Measurements from ENCODE around the gene LCN2. TPM values are rescaled to one million over a fixed set of nuclear protein-coding genes. Genes with fewer than 3 reads are reported as not detected.
A peak's percentile ranks its signal among the peaks of the same experiment; 100 is the strongest.

Gene LCN2
- total RNA-seq, 1 donor from 2014 or later: not detected

DNA sequence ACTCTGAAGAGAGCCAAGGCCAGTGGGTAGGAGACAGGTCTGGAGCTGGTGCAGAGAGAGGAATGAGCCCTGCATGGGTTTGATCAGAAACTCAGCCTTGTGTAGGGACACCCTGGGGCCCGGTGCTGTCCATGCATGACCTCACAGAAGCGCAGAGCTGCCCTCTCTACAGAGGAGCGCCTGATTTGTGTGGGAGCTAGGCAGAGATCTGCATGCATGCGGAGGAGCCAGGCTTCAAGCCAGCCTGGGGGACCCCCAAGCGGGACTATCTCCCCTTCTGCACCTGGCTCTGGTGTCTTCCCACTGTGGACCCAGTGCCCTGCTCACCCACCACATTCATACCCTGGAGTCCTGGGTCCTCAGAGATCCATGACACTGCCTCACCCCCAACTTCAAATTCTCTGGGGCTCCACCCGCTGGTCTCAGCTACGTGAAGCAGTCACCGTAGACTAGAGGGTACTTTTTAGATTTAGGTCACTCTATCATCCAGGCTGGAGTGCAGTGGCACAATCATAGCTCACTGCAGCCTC, 2.6 kb upstream of the LCN2 start:
- Histone ChIP-seq H3K4me1 (peaks cover 41% of the 10 kb centered on the region), H3K27me3 (ENCODE audit: low read depth) (no peaks in the 10 kb centered on the region), H3K9me3 (replicated peaks) (no peaks in the 10 kb centered on the region), H3K27ac (replicated peaks) (no peak overlapping the region), H3K36me3 (no peaks in the 10 kb centered on the region), H3K4me3 (no peak overlapping the region)
- intact Hi-C loops (cut with micrococcal nuclease): no loop called here
- TF ChIP-seq, protein P1, sequence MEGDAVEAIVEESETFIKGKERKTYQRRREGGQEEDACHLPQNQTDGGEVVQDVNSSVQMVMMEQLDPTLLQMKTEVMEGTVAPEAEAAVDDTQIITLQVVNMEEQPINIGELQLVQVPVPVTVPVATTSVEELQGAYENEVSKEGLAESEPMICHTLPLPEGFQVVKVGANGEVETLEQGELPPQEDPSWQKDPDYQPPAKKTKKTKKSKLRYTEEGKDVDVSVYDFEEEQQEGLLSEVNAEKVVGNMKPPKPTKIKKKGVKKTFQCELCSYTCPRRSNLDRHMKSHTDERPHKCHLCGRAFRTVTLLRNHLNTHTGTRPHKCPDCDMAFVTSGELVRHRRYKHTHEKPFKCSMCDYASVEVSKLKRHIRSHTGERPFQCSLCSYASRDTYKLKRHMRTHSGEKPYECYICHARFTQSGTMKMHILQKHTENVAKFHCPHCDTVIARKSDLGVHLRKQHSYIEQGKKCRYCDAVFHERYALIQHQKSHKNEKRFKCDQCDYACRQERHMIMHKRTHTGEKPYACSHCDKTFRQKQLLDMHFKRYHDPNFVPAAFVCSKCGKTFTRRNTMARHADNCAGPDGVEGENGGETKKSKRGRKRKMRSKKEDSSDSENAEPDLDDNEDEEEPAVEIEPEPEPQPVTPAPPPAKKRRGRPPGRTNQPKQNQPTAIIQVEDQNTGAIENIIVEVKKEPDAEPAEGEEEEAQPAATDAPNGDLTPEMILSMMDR (IDR thresholded peaks at IDR 0.05; ENCODE audit: borderline replicate concordance): no peak
- DNase-seq: no peak

DNA sequence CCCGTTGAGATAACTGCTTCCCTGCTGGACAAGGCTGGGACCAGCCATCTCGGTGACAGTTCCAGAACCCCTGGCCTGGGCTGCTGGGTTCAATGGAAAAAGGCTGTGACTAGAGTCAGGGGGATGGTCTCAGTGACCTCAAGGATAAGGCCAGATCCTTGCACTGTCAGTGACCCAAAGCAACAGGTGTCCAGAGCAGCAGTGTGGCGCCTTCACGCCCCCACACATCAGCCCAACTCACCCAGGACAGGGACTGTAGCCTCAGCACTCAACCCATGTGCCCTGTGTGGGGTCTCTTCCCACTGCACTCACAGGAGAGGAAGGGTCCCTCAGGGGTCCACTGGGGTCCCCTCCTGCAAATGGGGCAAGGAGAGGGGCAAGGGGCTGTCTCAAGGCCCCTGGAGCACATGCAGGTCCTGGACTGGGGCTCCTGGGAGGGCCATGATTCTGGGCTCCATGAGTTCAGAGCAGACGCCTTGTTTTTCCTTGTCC, 698 bp upstream of the LCN2 start:
- H3K27me3 ChIP-seq (ENCODE audit: low read depth): no peaks in the 10 kb centered on the region
- H3K27ac ChIP-seq (replicated peaks): peak overlapping the region; percentile 54
- DNase-seq: no peak
- no peaks in the 10 kb centered on the region for H3K36me3 ChIP-seq
- intact Hi-C loops (cut with micrococcal nuclease): no loop called here
- no peaks in the 10 kb centered on the region for H3K9me3 ChIP-seq (replicated peaks)
- H3K4me1 ChIP-seq: peaks cover 32% of the 10 kb centered on the region
- no peak overlapping the region for H3K4me3 ChIP-seq
- TF ChIP-seq, protein P1 (IDR thresholded peaks at IDR 0.05; ENCODE audit: borderline replicate concordance): no peak

DNA sequence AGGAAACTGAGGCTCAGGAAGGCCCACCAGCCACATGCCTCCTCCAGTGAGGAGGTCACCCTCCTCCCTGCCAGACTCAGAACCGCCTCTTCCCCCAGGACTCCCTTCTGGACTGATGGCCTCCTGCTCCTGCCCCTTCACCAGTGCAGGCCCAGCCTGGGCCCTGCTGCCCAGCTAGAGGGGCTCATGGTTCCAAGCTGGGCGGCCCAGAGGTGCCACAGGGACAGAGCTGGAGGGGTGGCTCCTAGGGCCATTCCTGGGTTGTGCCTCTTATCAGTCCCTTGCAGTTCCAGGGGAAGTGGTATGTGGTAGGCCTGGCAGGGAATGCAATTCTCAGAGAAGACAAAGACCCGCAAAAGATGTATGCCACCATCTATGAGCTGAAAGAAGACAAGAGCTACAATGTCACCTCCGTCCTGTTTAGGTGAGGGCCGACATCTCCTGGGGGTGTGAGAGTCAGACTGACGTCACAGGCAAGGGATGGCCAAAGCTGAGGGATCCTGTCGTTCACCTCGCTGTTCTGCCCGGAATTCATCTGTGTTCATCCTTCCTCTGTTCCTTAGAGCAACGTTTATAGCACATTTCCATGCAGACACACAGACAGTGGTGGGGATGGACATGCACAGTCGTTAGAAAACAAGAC, 819 bp downstream of the LCN2 start:
- no peak for DNase-seq
- Histone ChIP-seq H3K27ac (replicated peaks) (peak overlapping the region; percentile 50), H3K27me3 (ENCODE audit: low read depth) (no peaks in the 10 kb centered on the region), H3K36me3 (no peaks in the 10 kb centered on the region), H3K4me1 (peaks cover 27% of the 10 kb centered on the region), H3K4me3 (peak overlapping the region; percentile 35), H3K9me3 (replicated peaks) (no peaks in the 10 kb centered on the region)
- intact Hi-C loops (cut with micrococcal nuclease): no loop called here
- TF ChIP-seq, protein P1 (IDR thresholded peaks at IDR 0.05; ENCODE audit: borderline replicate concordance): no peak

DNA sequence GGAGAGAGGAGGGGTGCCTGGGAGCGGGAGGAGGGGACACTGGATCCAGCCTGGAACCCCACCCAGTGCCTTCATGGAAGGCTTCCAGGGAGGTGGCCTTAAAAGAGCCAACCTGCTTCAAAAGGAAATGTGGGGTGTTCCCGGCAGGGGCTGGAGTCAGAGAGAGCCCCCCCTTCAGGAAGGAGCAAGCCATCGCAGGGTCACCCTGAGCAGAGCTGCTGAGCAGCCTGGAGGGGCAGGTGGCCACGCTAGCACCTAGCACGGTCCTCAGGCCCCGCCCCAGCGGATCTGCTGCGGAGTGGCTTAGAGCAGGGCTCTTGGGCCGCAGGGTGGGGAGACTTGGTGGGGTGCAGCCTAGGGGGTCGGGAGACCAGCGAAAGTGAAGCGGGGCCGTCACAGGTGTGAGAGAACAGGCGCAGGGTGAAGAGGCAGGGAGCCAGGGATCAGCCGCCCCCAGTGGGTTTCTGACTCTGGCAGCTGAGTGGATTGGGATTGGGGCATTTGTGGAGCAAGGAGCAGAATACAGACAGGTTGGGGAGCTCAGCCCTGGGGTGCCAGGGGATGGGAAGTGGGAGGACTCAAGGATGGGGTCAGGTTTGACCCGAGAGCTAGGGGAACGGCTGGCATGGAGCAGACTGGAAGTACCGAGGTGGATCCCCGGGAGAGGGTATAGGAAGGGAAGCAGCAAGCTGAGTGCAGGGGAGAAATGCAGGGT, 1.5 kb downstream of the LCN2 start:
- Histone ChIP-seq H3K4me1 (peaks cover 27% of the 10 kb centered on the region), H3K27me3 (ENCODE audit: low read depth) (no peaks in the 10 kb centered on the region), H3K36me3 (no peaks in the 10 kb centered on the region), H3K9me3 (replicated peaks) (no peaks in the 10 kb centered on the region), H3K27ac (replicated peaks) (peak overlapping the region; percentile 16), H3K4me3 (peak overlapping the region; percentile 35)
- intact Hi-C loops (cut with micrococcal nuclease): no loop called here
- TF ChIP-seq, protein P1 (IDR thresholded peaks at IDR 0.05; ENCODE audit: borderline replicate concordance): peak; percentile 44
- no peak for DNase-seq

DNA sequence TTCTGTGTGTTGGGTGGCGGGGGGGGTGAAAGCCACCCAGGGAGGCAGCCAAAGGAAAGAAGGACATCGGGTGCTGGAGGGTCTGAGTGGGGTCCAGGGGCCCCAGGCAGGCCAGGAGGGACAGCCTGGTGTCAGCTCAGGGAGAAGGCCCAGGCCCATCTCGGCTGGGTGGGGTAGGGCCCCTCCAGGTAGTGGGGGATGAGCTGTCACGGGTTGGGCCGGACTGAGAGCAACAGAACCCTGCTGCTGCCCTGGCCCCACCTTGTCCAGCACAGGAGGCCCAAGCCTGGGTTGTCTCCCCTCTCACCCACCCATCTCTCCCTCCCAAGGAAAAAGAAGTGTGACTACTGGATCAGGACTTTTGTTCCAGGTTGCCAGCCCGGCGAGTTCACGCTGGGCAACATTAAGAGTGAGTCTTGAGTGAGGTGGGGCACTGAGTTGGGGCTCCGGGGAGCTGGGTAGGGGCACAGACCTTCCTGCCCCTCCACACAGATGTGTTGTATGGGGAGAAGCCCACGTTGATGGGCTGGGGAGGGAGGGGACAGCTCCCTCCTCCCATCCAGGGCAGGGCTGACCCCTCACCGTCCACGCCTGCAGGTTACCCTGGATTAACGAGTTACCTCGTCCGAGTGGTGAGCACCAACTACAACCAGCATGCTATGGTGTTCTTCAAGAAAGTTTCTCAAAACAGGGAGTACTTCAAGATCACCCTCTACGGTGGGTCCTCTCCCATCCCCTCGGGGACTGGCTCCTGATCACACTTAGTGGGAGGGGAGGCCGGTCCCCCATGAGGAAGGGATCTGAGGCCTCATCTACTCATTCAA, 2.3 kb downstream of the LCN2 start:
- H3K4me3 ChIP-seq: no peak overlapping the region
- DNase-seq: no peak
- intact Hi-C loops (cut with micrococcal nuclease): no loop called here
- no peak overlapping the region for H3K27ac ChIP-seq (replicated peaks)
- peaks cover 27% of the 10 kb centered on the region for H3K4me1 ChIP-seq
- TF ChIP-seq, protein P1 (IDR thresholded peaks at IDR 0.05; ENCODE audit: borderline replicate concordance): no peak
- H3K36me3 ChIP-seq: no peaks in the 10 kb centered on the region
- H3K27me3 ChIP-seq (ENCODE audit: low read depth): no peaks in the 10 kb centered on the region
- no peaks in the 10 kb centered on the region for H3K9me3 ChIP-seq (replicated peaks)

Measured in left ventricle myocardium inferior (tissue), 1 donor.